Activated T-cell treated with anti-CD3 and anti-CD28 coated beads, Interleukin-2, amount 50 U/mL, for 24 hours (primary cell): ENCODE data around the gene DENND2A.

Source experiments
- DNase-seq: peaks from one replicate; pipeline ENCODE4 v3.0.0-alpha.2; 2020
- H3K27ac Mint-ChIP-seq: 2 replicates; pipeline ENCODE4 v1.8.0; 2020; ENCODE audit warnings: mild to moderate bottlenecking, mixed read lengths
- H3K27me3 Mint-ChIP-seq: 2 replicates; pipeline ENCODE4 v1.8.0; 2020; ENCODE audit warnings: mixed read lengths
- H3K36me3 Mint-ChIP-seq: 2 replicates; pipeline ENCODE4 v1.8.0; 2020; ENCODE audit warnings: low read depth, mixed read lengths
- H3K4me1 Mint-ChIP-seq: 2 replicates; pipeline ENCODE4 v1.8.0; 2020; ENCODE audit warnings: low read depth, mixed read lengths
- H3K4me3 Mint-ChIP-seq: 2 replicates; pipeline ENCODE4 v1.8.0; 2020; ENCODE audit warnings: mild to moderate bottlenecking, moderate library complexity, mixed read lengths
- H3K9me3 Mint-ChIP-seq: 2 replicates; pipeline ENCODE4 v1.8.0; 2020; ENCODE audit warnings: mixed read lengths

Gene DENND2A

GRCh38 chr7:140640727-140641523 is at the start of gene DENND2A:
Gene DENND2A (minus strand): TSS chr7:140640813. CDS start chr7:140602397, 38,416 bp downstream.
- H3K27ac Mint-ChIP-seq = no peak within 1 kb of the TSS
- H3K27me3 Mint-ChIP-seq = peaks cover 81% of the 10 kb centered on the region
- H3K4me3 Mint-ChIP-seq = peak within 1 kb of the TSS; percentile 81
- DNase-seq = peak; percentile 43
- peaks cover 18% of the 10 kb centered on the region for H3K4me1 Mint-ChIP-seq
- no peaks in the 10 kb centered on the region for H3K36me3 Mint-ChIP-seq
- no peaks in the 10 kb centered on the region for H3K9me3 Mint-ChIP-seq

- no peak for DNase-seq
- H3K4me3 Mint-ChIP-seq = no peak overlapping the region
- peaks cover 83% of the 10 kb centered on the region for H3K36me3 Mint-ChIP-seq
- H3K4me1 Mint-ChIP-seq = peaks cover 10% of the 10 kb centered on the region
- no peaks in the 10 kb centered on the region for H3K27me3 Mint-ChIP-seq
- no peak overlapping the region for H3K27ac Mint-ChIP-seq
- no peaks in the 10 kb centered on the region for H3K9me3 Mint-ChIP-seq
These were observed 48.9 kb upstream of the DENND2A start for GRCh38 chr7:140689199-140690152.

GRCh38 chr7:140688341-140688740 is 47.7 kb upstream of the DENND2A start:
- Mint-ChIP-seq H3K9me3 (no peaks in the 10 kb centered on the region), H3K27ac (no peak overlapping the region), H3K4me3 (no peak overlapping the region), H3K4me1 (peaks cover 9% of the 10 kb centered on the region), H3K36me3 (peaks cover 89% of the 10 kb centered on the region), H3K27me3 (no peaks in the 10 kb centered on the region)
- DNase-seq = no peak

- DNase-seq = no peak
- Mint-ChIP-seq H3K36me3 (peaks cover 82% of the 10 kb centered on the region), H3K27ac (no peak overlapping the region), H3K9me3 (no peaks in the 10 kb centered on the region), H3K4me3 (no peak overlapping the region), H3K4me1 (no peaks in the 10 kb centered on the region), H3K27me3 (no peaks in the 10 kb centered on the region)
These were observed 46.3 kb upstream of the DENND2A start for GRCh38 chr7:140686921-140687320.

GRCh38 chr7:140685407-140686087 is 44.9 kb upstream of the DENND2A start:
- no peaks in the 10 kb centered on the region for H3K9me3 Mint-ChIP-seq
- peaks cover 81% of the 10 kb centered on the region for H3K36me3 Mint-ChIP-seq

GRCh38 chr7:140684066-140684950 is 43.7 kb upstream of the DENND2A start:
- Mint-ChIP-seq H3K9me3 (no peaks in the 10 kb centered on the region), H3K4me3 (no peak overlapping the region), H3K4me1 (no peaks in the 10 kb centered on the region), H3K27ac (no peak overlapping the region), H3K27me3 (no peaks in the 10 kb centered on the region), H3K36me3 (peaks cover 82% of the 10 kb centered on the region)
- DNase-seq = no peak

More at GRCh38 chr7:140685407-140686087, 44.9 kb upstream of the DENND2A start:
- Mint-ChIP-seq H3K4me1 (no peaks in the 10 kb centered on the region), H3K27ac (no peak overlapping the region), H3K27me3 (no peaks in the 10 kb centered on the region), H3K4me3 (no peak overlapping the region)
- no peak for DNase-seq

- no peak for DNase-seq
- Mint-ChIP-seq H3K27ac (no peak overlapping the region), H3K27me3 (no peaks in the 10 kb centered on the region), H3K36me3 (peaks cover 84% of the 10 kb centered on the region), H3K4me3 (no peak overlapping the region), H3K4me1 (no peaks in the 10 kb centered on the region), H3K9me3 (no peaks in the 10 kb centered on the region)
These were observed 43.0 kb upstream of the DENND2A start for GRCh38 chr7:140683657-140684056.

- H3K27me3 Mint-ChIP-seq = no peaks in the 10 kb centered on the region
- no peak for DNase-seq
- no peaks in the 10 kb centered on the region for H3K4me1 Mint-ChIP-seq
- H3K4me3 Mint-ChIP-seq = no peak overlapping the region
- H3K36me3 Mint-ChIP-seq = peaks cover 82% of the 10 kb centered on the region
- H3K9me3 Mint-ChIP-seq = no peaks in the 10 kb centered on the region
- H3K27ac Mint-ChIP-seq = no peak overlapping the region
These were observed 41.2 kb upstream of the DENND2A start for GRCh38 chr7:140681766-140682165.

- H3K27ac Mint-ChIP-seq = no peak overlapping the region
- H3K36me3 Mint-ChIP-seq = peaks cover 85% of the 10 kb centered on the region
- H3K9me3 Mint-ChIP-seq = no peaks in the 10 kb centered on the region
- H3K4me1 Mint-ChIP-seq = peaks cover 3% of the 10 kb centered on the region
- peak; percentile 19 for DNase-seq
- H3K27me3 Mint-ChIP-seq = no peaks in the 10 kb centered on the region
- H3K4me3 Mint-ChIP-seq = no peak overlapping the region
These were observed 40.3 kb upstream of the DENND2A start for GRCh38 chr7:140680886-140681285.

- no peak overlapping the region for H3K4me3 Mint-ChIP-seq
These were observed 38.6 kb upstream of the DENND2A start for GRCh38 chr7:140679186-140679585.

GRCh38 chr7:140678816-140679130 is 38.2 kb upstream of the DENND2A start:
- DNase-seq = peak; percentile 13
- Mint-ChIP-seq H3K27me3 (no peaks in the 10 kb centered on the region), H3K4me1 (peaks cover 22% of the 10 kb centered on the region), H3K27ac (no peak overlapping the region), H3K4me3 (no peak overlapping the region), H3K36me3 (peaks cover 76% of the 10 kb centered on the region), H3K9me3 (no peaks in the 10 kb centered on the region)

More at GRCh38 chr7:140679186-140679585, 38.6 kb upstream of the DENND2A start:
- Mint-ChIP-seq H3K27me3 (no peaks in the 10 kb centered on the region), H3K36me3 (peaks cover 80% of the 10 kb centered on the region), H3K27ac (no peak overlapping the region), H3K4me1 (peaks cover 18% of the 10 kb centered on the region), H3K9me3 (no peaks in the 10 kb centered on the region)
- peak; percentile 11 for DNase-seq

- H3K4me1 Mint-ChIP-seq = peaks cover 25% of the 10 kb centered on the region
- H3K36me3 Mint-ChIP-seq = peaks cover 70% of the 10 kb centered on the region
- H3K4me3 Mint-ChIP-seq = no peak overlapping the region
- no peak overlapping the region for H3K27ac Mint-ChIP-seq
- H3K9me3 Mint-ChIP-seq = no peaks in the 10 kb centered on the region
- peak; percentile 20 for DNase-seq
- no peaks in the 10 kb centered on the region for H3K27me3 Mint-ChIP-seq
These were observed 37.6 kb upstream of the DENND2A start for GRCh38 chr7:140678081-140678815.

- peaks cover 27% of the 10 kb centered on the region for H3K4me1 Mint-ChIP-seq
- H3K27ac Mint-ChIP-seq = no peak overlapping the region
- H3K27me3 Mint-ChIP-seq = no peaks in the 10 kb centered on the region
- H3K9me3 Mint-ChIP-seq = no peaks in the 10 kb centered on the region
- peaks cover 68% of the 10 kb centered on the region for H3K36me3 Mint-ChIP-seq
- no peak overlapping the region for H3K4me3 Mint-ChIP-seq
- peak; percentile 22 for DNase-seq
These were observed 36.9 kb upstream of the DENND2A start for GRCh38 chr7:140677496-140677895.
